Skeletal muscle satellite cell (primary cell): Measurements from ENCODE around the gene HPGD.

ENCODE experiments used
- H3K27me3 ChIP-seq: 2 replicates; pipeline ENCODE4 v1.7.0; 2013; ENCODE audit warnings: low read length; ENCODE audit not compliant: control insufficient read depth, insufficient read depth
- H3K36me3 ChIP-seq: 2 replicates; pipeline ENCODE4 v1.7.0; 2013; ENCODE audit warnings: mild to moderate bottlenecking, control low read depth, low read length; ENCODE audit not compliant: insufficient read depth
- H3K4me1 ChIP-seq: 2 replicates; pipeline ENCODE4 v1.7.0; 2013; ENCODE audit warnings: low read length; ENCODE audit not compliant: control insufficient read depth, insufficient read depth
- H3K4me2 ChIP-seq: 2 replicates; pipeline ENCODE4 v1.7.0; 2013; ENCODE audit warnings: mild to moderate bottlenecking, low read length
- H3K4me3 ChIP-seq: 2 replicates; pipeline ENCODE4 v1.7.0; 2013; ENCODE audit warnings: low read length
- H3K9ac ChIP-seq: 2 replicates; pipeline ENCODE4 v1.7.0; 2013; ENCODE audit warnings: mild to moderate bottlenecking, low read depth, low read length, moderate library complexity
- H3K9me3 ChIP-seq: replicated peaks from 2 replicates; pipeline ENCODE4 v1.7.0; 2013; ENCODE audit warnings: mild to moderate bottlenecking, control low read depth, low read length

The HPGD gene

GRCh38 chr4:174524242-174524641 is 2.0 kb upstream of the HPGD start:
- Histone ChIP-seq H3K36me3 (no peaks in the 10 kb centered on the region), H3K4me2 (no peak overlapping the region), H3K9me3 (no peaks in the 10 kb centered on the region), H3K9ac (no peak overlapping the region), H3K4me1 (peaks cover 13% of the 10 kb centered on the region), H3K4me3 (no peak overlapping the region), H3K27me3 (peaks cover 7% of the 10 kb centered on the region)

- Histone ChIP-seq H3K4me1 (peaks cover 13% of the 10 kb centered on the region), H3K4me2 (peak overlapping the region; percentile 90), H3K4me3 (peak overlapping the region; percentile 70), H3K9ac (peak overlapping the region; percentile 51), H3K27me3 (peaks cover 7% of the 10 kb centered on the region), H3K9me3 (no peaks in the 10 kb centered on the region), H3K36me3 (no peaks in the 10 kb centered on the region)
Observed at GRCh38 chr4:174523025-174523693, 871 bp upstream of the HPGD start.

GRCh38 chr4:174521800-174522182 is 497 bp downstream of the HPGD start:
- Histone ChIP-seq H3K4me3 (peak overlapping the region; percentile 70), H3K4me2 (peak overlapping the region; percentile 90), H3K4me1 (peaks cover 13% of the 10 kb centered on the region), H3K27me3 (peaks cover 7% of the 10 kb centered on the region), H3K9me3 (no peaks in the 10 kb centered on the region), H3K9ac (peak overlapping the region; percentile 51), H3K36me3 (no peaks in the 10 kb centered on the region)

- H3K4me3 ChIP-seq = no peak overlapping the region
Observed at GRCh38 chr4:174520660-174521059, 1.6 kb downstream of the HPGD start.

GRCh38 chr4:174517502-174518445 is 4.5 kb downstream of the HPGD start:
- Histone ChIP-seq H3K27me3 (peaks cover 5% of the 10 kb centered on the region), H3K4me1 (peaks cover 6% of the 10 kb centered on the region), H3K4me3 (no peak overlapping the region), H3K36me3 (no peaks in the 10 kb centered on the region), H3K9ac (no peak overlapping the region), H3K9me3 (no peaks in the 10 kb centered on the region), H3K4me2 (no peak overlapping the region)

More at GRCh38 chr4:174520660-174521059, 1.6 kb downstream of the HPGD start:
- no peak overlapping the region for H3K9ac ChIP-seq
- peaks cover 7% of the 10 kb centered on the region for H3K27me3 ChIP-seq
- H3K4me1 ChIP-seq = peaks cover 13% of the 10 kb centered on the region
- H3K4me2 ChIP-seq = no peak overlapping the region
- no peaks in the 10 kb centered on the region for H3K9me3 ChIP-seq
- no peaks in the 10 kb centered on the region for H3K36me3 ChIP-seq

- H3K4me1 ChIP-seq = peaks cover 2% of the 10 kb centered on the region
- no peak overlapping the region for H3K9ac ChIP-seq
- peaks cover 1% of the 10 kb centered on the region for H3K27me3 ChIP-seq
- no peaks in the 10 kb centered on the region for H3K9me3 ChIP-seq
- no peaks in the 10 kb centered on the region for H3K36me3 ChIP-seq
- no peak overlapping the region for H3K4me2 ChIP-seq
- no peak overlapping the region for H3K4me3 ChIP-seq
Observed at GRCh38 chr4:174516794-174517193, 5.5 kb downstream of the HPGD start.

GRCh38 chr4:174516345-174516744 is 5.9 kb downstream of the HPGD start:
- no peak overlapping the region for H3K4me3 ChIP-seq
- no peaks in the 10 kb centered on the region for H3K4me1 ChIP-seq
- no peak overlapping the region for H3K4me2 ChIP-seq
- no peak overlapping the region for H3K9ac ChIP-seq
- H3K36me3 ChIP-seq = no peaks in the 10 kb centered on the region
- H3K9me3 ChIP-seq = no peaks in the 10 kb centered on the region
- H3K27me3 ChIP-seq = no peaks in the 10 kb centered on the region

- Histone ChIP-seq H3K36me3 (no peaks in the 10 kb centered on the region), H3K4me3 (no peak overlapping the region), H3K4me2 (no peak overlapping the region), H3K4me1 (no peaks in the 10 kb centered on the region), H3K9ac (no peak overlapping the region), H3K27me3 (no peaks in the 10 kb centered on the region), H3K9me3 (no peaks in the 10 kb centered on the region)
Observed at GRCh38 chr4:174512745-174513144, 9.5 kb downstream of the HPGD start.

GRCh38 chr4:174505892-174506291 is 16.4 kb downstream of the HPGD start:
- Histone ChIP-seq H3K9me3 (no peaks in the 10 kb centered on the region), H3K27me3 (no peaks in the 10 kb centered on the region), H3K36me3 (no peaks in the 10 kb centered on the region), H3K9ac (no peak overlapping the region), H3K4me3 (no peak overlapping the region), H3K4me1 (peaks cover 12% of the 10 kb centered on the region), H3K4me2 (no peak overlapping the region)

- H3K36me3 ChIP-seq = no peaks in the 10 kb centered on the region
- H3K9me3 ChIP-seq = no peaks in the 10 kb centered on the region
- H3K4me3 ChIP-seq = no peak overlapping the region
- no peak overlapping the region for H3K4me2 ChIP-seq
- no peak overlapping the region for H3K9ac ChIP-seq
- peaks cover 12% of the 10 kb centered on the region for H3K4me1 ChIP-seq
- H3K27me3 ChIP-seq = no peaks in the 10 kb centered on the region
Observed at GRCh38 chr4:174505007-174505406, 17.3 kb downstream of the HPGD start.

GRCh38 chr4:174503079-174503715 is 19.1 kb downstream of the HPGD start:
- H3K36me3 ChIP-seq = no peaks in the 10 kb centered on the region
- H3K27me3 ChIP-seq = no peaks in the 10 kb centered on the region
- H3K9me3 ChIP-seq = no peaks in the 10 kb centered on the region
- peak overlapping the region; percentile 38 for H3K4me2 ChIP-seq
- no peak overlapping the region for H3K4me3 ChIP-seq
- peaks cover 12% of the 10 kb centered on the region for H3K4me1 ChIP-seq
- peak overlapping the region; percentile 23 for H3K9ac ChIP-seq
